Adipocyte (in vitro differentiated cells): ENCODE data around the gene HSD17B14.

Experiments used
- DNase-seq: peaks from one replicate; pipeline ENCODE4 v3.0.0-alpha.2; 2015; ENCODE audit warnings: low read depth
- H3K27me3 ChIP-seq: replicated peaks from 2 replicates; pipeline ENCODE4 v1.7.0; 2013; ENCODE audit warnings: mild to moderate bottlenecking, low read length, moderate library complexity; ENCODE audit not compliant: control insufficient read depth, insufficient read depth
- H3K36me3 ChIP-seq: 2 replicates; pipeline ENCODE4 v1.7.0; 2013; ENCODE audit warnings: low read length, mild to moderate bottlenecking, moderate library complexity; ENCODE audit not compliant: control insufficient read depth, insufficient read depth, severe bottlenecking
- H3K4me1 ChIP-seq: 2 replicates; pipeline ENCODE4 v1.7.0; 2013; ENCODE audit warnings: mild to moderate bottlenecking, low read length, moderate library complexity; ENCODE audit not compliant: control insufficient read depth, insufficient read depth
- H3K4me3 ChIP-seq: 2 replicates; pipeline ENCODE4 v1.7.0; 2013; ENCODE audit warnings: mild to moderate bottlenecking, low read length, moderate library complexity
- H3K9ac ChIP-seq: 2 replicates; pipeline ENCODE4 v1.7.0; 2013; ENCODE audit warnings: mild to moderate bottlenecking, low read length, moderate library complexity
- H3K9me3 ChIP-seq: 2 replicates; pipeline ENCODE4 v1.7.0; 2013; ENCODE audit warnings: mild to moderate bottlenecking, low read length, moderate library complexity; ENCODE audit not compliant: control insufficient read depth

Gene HSD17B14

DNA sequence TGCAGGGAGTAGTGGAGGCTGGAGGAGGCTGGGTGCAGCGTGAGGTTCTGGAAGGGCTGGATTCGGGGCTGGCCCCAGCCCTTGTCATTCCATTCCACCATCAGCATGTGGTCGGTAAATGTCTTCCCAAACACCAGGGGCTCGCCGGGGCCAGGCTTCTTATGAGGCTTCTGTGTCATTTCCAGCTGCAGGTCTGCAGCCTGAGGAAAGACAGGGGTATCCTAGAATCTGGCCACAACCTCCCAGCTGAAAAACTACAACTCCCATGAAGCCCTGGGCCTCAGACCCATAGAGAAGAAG, 29.8 kb downstream of the HSD17B14 start:
- no peaks in the 10 kb centered on the region for H3K27me3 ChIP-seq

DNA sequence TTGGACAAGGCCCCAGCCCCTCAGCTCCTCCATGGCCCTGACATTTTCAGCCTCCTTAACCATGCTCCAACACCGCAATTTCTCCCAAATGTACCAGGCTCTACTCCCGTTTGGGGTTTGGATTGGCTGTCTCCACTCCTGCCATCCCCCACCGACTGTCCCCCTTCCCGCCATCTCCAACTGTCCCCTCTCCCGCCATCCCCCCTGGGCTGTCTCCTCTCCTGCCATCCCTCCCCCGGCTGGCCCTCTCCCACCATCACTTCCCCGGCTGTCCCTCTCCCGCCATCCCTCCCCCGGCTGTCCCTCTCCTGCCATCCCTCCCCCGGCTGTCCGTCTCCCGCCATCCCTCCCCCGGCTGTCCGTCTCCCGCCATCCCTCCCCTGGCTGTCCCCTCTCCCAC, 30.8 kb downstream of the HSD17B14 start:
- no peak for DNase-seq
- no peaks in the 10 kb centered on the region for H3K9me3 ChIP-seq
- no peaks in the 10 kb centered on the region for H3K36me3 ChIP-seq
- peaks cover 7% of the 10 kb centered on the region for H3K4me1 ChIP-seq
- no peak overlapping the region for H3K4me3 ChIP-seq
- H3K9ac ChIP-seq: no peak overlapping the region
- no peaks in the 10 kb centered on the region for H3K27me3 ChIP-seq

More for the DNA sequence above, 29.8 kb downstream of the HSD17B14 start:
- H3K36me3 ChIP-seq: no peaks in the 10 kb centered on the region
- peak; percentile 69 for DNase-seq
- H3K4me3 ChIP-seq: no peak overlapping the region
- H3K9ac ChIP-seq: no peak overlapping the region
- peaks cover 8% of the 10 kb centered on the region for H3K4me1 ChIP-seq
- no peaks in the 10 kb centered on the region for H3K9me3 ChIP-seq

DNA sequence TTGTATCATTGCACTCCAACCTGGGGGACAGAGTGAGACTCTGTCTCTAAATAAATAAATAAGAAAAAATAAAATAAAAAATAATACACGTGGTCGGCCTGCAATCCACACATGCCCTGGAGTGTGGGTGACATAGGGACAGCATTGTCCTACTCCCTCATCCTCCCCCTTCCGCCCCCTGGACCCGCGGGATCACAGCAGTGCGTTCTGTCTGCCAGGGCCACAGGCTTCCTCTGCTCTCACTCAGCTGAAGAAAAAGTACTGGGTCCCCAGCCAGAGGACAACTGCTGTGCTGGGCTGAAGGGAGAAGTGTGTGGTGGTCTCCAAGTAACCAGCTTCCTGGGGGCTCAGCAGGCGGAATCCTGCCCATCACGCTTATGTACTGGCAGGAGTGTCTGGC, 31.8 kb downstream of the HSD17B14 start:
- DNase-seq: no peak
- Histone ChIP-seq H3K9ac (no peak overlapping the region), H3K4me3 (no peak overlapping the region), H3K9me3 (no peaks in the 10 kb centered on the region), H3K36me3 (no peaks in the 10 kb centered on the region), H3K27me3 (no peaks in the 10 kb centered on the region), H3K4me1 (peaks cover 3% of the 10 kb centered on the region)

DNA sequence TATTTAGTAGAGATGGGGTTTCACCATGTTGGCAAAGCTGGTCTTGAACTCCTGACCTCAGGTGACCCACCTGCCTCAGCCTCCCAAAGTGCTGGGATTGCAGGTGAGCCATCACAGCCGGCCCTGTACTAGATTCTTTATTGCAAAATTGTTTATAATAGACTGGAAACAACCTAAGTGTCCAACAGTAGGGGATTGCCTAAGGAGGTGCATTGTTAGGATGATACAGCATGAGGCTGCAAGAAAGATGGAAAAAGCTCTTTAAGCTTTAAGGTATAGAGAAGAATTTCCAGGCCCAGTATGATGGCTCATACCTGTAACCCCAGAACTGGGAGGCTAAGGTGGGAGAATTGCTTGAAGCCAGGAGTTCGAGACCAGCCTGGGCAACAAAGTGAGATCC, 33.7 kb downstream of the HSD17B14 start:
- DNase-seq: no peak
- Histone ChIP-seq H3K9ac (no peak overlapping the region), H3K9me3 (no peaks in the 10 kb centered on the region)

DNA sequence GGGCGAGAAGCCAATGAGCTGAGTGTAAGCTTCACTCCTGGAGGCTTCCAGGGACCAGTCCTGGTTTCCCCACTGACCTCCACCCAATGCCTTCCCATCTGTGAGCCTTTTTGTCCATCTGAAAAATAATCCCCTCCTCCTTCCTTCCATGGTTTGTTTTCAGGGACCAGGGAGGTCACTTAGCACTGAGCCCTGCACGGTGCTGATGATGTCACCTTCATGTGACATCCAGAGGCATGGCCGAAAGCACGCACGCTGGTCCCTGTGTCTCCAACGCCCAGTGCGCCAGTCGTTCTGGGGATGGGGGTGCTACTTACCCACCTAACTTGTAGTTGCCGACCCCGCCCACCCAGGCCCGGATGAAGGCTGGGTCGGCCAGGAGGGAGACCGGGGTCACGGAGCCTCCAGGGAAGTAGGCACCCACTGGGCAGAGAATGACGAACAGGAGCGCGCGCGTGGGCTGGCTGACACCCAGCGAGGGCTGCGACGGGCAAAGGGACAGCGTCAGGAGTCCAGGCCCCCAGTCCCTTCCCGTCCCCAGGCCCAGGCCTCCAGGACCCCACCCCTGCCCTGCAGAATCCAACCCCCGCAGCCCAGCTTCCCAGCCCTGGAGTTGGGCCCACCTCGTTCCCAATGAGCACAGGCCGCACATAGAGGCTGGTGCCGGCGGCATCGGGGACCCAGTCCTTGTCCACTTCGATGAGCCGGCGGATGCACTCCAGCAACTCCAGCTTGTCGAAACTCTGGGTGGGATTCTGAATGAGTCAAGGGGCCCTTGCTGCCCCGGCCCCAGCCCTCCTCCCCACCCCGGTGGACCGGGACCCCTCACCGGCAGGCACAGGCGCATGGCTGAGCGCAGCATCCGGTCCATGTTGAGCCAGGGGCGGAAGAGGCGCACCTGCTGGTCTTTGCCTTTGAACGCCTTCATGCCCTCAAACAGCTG, 36.7 kb downstream of the HSD17B14 start:
- H3K36me3 ChIP-seq: no peaks in the 10 kb centered on the region

More for the DNA sequence above, 33.7 kb downstream of the HSD17B14 start:
- H3K27me3 ChIP-seq: no peaks in the 10 kb centered on the region
- no peaks in the 10 kb centered on the region for H3K36me3 ChIP-seq
- H3K4me3 ChIP-seq: no peak overlapping the region
- H3K4me1 ChIP-seq: peaks cover 7% of the 10 kb centered on the region

DNA sequence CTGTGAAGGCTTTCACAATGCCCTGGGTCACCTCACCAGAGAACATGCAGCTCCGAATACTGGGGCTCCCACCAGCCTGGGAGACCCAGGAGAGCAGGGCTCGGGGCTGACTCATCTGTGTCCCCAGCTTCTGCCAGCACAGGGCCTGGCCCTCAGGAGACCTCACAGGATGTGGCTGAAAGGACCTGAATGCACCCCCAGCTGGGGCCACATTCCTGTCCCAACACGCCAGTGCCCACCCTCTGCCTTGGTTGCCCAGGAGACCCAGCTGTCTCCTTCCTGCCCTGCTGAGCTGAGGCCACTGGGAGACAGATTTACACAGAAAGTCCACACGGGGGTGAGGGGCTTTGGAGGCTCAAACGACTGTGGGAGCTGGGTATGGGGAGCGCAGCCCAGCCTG, 37.4 kb downstream of the HSD17B14 start:
- Histone ChIP-seq H3K27me3 (no peaks in the 10 kb centered on the region), H3K9me3 (no peaks in the 10 kb centered on the region), H3K9ac (peak overlapping the region; percentile 14), H3K36me3 (no peaks in the 10 kb centered on the region), H3K4me1 (peaks cover 30% of the 10 kb centered on the region), H3K4me3 (no peak overlapping the region)
- peak; percentile 30 for DNase-seq

More for the DNA sequence above, 36.7 kb downstream of the HSD17B14 start:
- Histone ChIP-seq H3K9ac (peak overlapping the region; percentile 14), H3K4me1 (peaks cover 27% of the 10 kb centered on the region), H3K4me3 (no peak overlapping the region), H3K27me3 (no peaks in the 10 kb centered on the region), H3K9me3 (no peaks in the 10 kb centered on the region)
- no peak for DNase-seq

DNA sequence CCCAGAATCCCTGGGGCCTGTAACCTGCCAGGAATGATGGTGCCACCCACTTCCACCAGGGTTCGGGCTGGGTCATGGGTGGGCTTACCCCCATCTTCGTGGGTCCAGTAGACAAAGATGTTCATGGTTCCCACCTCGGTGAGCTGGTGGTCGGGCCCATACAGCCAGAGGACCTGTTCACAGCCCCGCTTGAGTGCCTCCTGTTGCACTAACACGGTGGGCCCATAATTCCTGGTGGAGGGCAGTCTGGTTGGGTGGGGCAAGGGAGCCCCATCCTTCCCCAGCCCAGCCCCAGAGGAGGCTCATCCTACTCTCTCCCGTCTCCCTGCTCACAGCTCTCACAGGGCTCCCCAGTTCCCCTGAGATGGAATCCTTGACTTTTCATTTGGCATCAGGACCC, 39.2 kb downstream of the HSD17B14 start:
- no peaks in the 10 kb centered on the region for H3K27me3 ChIP-seq
- H3K4me3 ChIP-seq: no peak overlapping the region
- H3K9ac ChIP-seq: no peak overlapping the region
- no peak for DNase-seq
- H3K4me1 ChIP-seq: peaks cover 30% of the 10 kb centered on the region
- no peaks in the 10 kb centered on the region for H3K36me3 ChIP-seq
- H3K9me3 ChIP-seq: no peaks in the 10 kb centered on the region

DNA sequence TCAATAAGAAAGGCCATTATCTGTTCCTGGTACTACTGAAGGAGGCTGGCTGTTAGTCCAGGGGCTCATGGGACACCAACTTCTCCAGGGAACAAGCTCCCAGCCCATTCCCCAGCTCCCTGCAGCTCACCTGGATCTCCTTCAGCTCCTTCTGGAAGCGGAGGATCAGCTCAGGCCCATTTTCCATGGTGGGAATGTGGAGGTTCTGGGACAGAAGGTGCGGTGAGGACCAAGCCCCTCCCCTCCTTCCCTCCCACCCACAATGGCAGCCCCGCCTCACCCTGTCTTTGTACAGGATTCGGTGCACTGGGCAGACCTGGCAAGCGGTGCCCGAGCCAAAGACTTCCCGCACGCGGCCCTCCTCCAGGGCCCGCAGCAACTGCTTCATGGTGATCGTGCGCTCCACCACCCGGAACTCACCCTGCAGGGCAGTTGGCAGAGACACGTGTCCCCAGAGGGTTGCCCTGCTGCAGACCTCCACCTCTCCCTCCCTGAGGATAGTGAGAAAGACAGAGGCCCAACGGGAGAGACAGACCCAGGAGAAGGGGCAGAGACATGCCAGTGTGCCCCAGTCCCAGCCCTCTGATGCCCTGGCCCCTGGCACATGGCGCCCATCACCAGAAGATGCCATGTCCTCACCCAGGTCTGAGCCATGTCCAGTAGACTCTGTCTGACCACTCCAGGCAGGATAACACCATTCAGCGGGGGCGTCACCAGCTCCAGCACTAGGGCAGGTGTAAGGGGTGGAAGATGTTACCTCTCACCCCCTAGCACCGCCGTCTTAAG, 39.8 kb downstream of the HSD17B14 start:
- H3K4me3 ChIP-seq: peak overlapping the region; percentile 51
- peaks cover 30% of the 10 kb centered on the region for H3K4me1 ChIP-seq
- H3K9ac ChIP-seq: peak overlapping the region; percentile 86
- DNase-seq: no peak
- no peaks in the 10 kb centered on the region for H3K9me3 ChIP-seq
- H3K36me3 ChIP-seq: no peaks in the 10 kb centered on the region
- H3K27me3 ChIP-seq: no peaks in the 10 kb centered on the region

DNA sequence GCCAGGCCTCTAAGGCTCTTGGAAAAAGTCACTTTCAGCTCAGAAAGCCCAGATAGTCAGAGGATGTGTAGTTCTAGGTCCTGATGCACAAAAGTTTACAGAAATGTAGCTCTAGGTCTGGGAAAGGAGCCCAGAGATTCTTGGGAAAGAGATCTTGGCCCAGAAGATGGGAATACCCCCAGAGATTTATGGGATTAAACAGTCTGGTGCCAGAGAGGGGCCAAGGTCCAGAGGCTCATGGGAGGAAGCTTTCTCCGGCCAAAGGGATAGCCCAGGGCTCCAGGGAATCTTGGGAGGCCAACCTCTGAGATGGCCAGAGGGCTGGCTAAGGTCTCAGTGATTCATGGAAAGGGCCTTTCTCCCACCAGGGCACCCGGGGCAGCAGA, 40.6 kb downstream of the HSD17B14 start:
- Histone ChIP-seq H3K27me3 (no peaks in the 10 kb centered on the region), H3K4me3 (peak overlapping the region; percentile 73), H3K9ac (peak overlapping the region; percentile 86), H3K36me3 (no peaks in the 10 kb centered on the region), H3K4me1 (peaks cover 30% of the 10 kb centered on the region), H3K9me3 (no peaks in the 10 kb centered on the region)
- DNase-seq: no peak

DNA sequence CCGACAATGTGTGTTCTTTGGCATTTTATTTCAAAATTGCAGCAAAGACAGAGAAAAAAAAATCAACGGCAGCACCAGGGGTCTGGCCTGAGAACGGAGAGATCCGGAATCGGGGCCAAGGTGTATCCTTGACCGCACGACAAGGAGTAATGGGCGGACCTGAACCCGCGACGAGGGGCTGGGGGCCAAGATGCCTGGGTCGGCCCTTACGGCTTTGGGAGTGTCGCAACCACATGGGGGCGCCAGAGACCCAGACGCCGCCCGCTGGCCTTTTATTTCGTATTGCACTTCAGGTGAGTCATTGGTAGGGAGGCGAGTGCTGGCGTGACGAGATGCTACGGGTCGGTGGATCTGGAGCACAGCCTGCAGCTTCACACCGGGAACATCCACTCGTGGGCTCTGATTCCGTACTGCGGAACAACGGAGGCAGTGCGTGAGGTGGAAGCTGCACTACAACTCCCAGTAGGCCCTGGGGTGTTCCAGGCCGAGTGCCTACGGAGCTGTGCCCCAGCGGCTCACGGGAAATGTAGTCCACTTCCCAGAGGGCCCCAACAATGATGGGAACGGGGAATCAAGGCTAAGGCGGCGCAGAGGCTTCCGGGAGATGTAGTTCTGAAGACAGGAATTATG, 41.1 kb downstream of the HSD17B14 start:
- Histone ChIP-seq H3K27me3 (no peaks in the 10 kb centered on the region), H3K4me3 (peak overlapping the region; percentile 73), H3K4me1 (peaks cover 30% of the 10 kb centered on the region), H3K9me3 (no peaks in the 10 kb centered on the region), H3K9ac (peak overlapping the region; percentile 86), H3K36me3 (no peaks in the 10 kb centered on the region)
- DNase-seq: peak; percentile 96

DNA sequence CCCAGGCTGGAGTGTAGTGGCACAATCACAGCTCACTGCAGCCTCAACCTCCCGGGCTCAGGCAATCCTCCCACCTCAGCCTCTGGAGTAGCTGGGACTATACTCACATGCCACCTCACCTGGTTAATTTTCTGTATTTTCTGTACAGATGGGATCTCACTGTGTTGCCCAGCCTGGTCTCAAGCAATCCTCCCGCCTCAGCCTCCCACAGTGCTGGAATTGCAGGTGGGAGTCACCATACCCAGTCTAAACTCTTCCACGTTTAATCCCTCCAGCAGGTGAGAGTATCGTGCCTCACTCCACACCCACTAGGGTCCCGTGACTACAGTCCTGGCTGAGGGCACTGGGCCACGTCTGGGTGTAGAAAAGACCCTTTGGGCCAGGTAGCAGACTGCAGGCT, 42.0 kb downstream of the HSD17B14 start:
- no peaks in the 10 kb centered on the region for H3K27me3 ChIP-seq
- H3K36me3 ChIP-seq: no peaks in the 10 kb centered on the region
- peaks cover 28% of the 10 kb centered on the region for H3K4me1 ChIP-seq
- H3K9me3 ChIP-seq: no peaks in the 10 kb centered on the region
- peak overlapping the region; percentile 86 for H3K9ac ChIP-seq
- DNase-seq: no peak
- no peak overlapping the region for H3K4me3 ChIP-seq
